ENCODE measurements around the gene CLSTN2. TPM values are rescaled to one million over a fixed set of nuclear protein-coding genes. Genes with fewer than 3 reads are reported as not detected.

CLSTN2 gene
- total and polyA plus RNA-seq, 2 of the 8 experiments (the other 6 are each of a cell fraction or from before 2014, with no cell fraction given): 0.39 to 0.52 TPM

GRCh38 chr3:140468407-140468806 is 533.4 kb downstream of the CLSTN2 start:
- Histone ChIP-seq H3K4me2 (ENCODE audit: insufficient read depth in 1 of 2, low read depth in 2 of 2, low read length in 2 of 2) (no peak overlapping the region), H4K91ac (replicated peaks; ENCODE audit: insufficient read length, low read length) (no peak overlapping the region), H3K9ac (replicated peaks in 1 of 4; ENCODE audit: extremely low read depth in 1 of 4, low read depth in 3 of 4, low read length in 3 of 4) (no peak overlapping the region), H2AFZ (ENCODE audit: low read length) (no peak overlapping the region), H3K27me3 (replicated peaks in 1 of 4; ENCODE audit: control insufficient read depth in 3 of 4, extremely low read depth in 1 of 4, insufficient read depth in 3 of 4, low read length in 3 of 4) (no peaks in the 10 kb centered on the region), H3K79me1 (ENCODE audit: low read depth, low read length) (no peaks in the 10 kb centered on the region), H2BK120ac (replicated peaks; ENCODE audit: low read depth, low read length) (no peak overlapping the region), H3K9me3 (ENCODE audit: insufficient read depth in 2 of 2, low read depth in 1 of 2, low read length in 1 of 2) (no peaks in the 10 kb centered on the region), H2AK5ac (ENCODE audit: low read depth, low read length) (no peak overlapping the region), H3K27ac (ENCODE audit: low read depth, low read length) (no peak overlapping the region), H3K14ac (ENCODE audit: insufficient read length) (no peak overlapping the region), H4K20me1 (replicated peaks in 1 of 2; ENCODE audit: control insufficient read depth in 1 of 2, insufficient read depth in 2 of 2, low read length in 2 of 2) (no peaks in the 10 kb centered on the region), H3K4ac (replicated peaks; ENCODE audit: insufficient read length, low read depth, low read length) (no peak overlapping the region), H2BK15ac (ENCODE audit: low read length) (no peak overlapping the region), H3K4me3 (ENCODE audit: extremely low read depth in 1 of 4, insufficient read depth in 2 of 4, low read depth in 3 of 4, low read length in 4 of 4) (no peak overlapping the region), H3K4me1 (replicated peaks in 1 of 4; ENCODE audit: control insufficient read depth in 3 of 4, insufficient read depth in 4 of 4, low read length in 3 of 4) (peaks cover 0 to 3% (median 2%) of the 10 kb centered on the region in 4 experiments; a peak in 3 of 7 replicates), H3K56ac (replicated peaks; ENCODE audit: insufficient read length, low read depth, low read length) (no peak overlapping the region), H2BK12ac (ENCODE audit: low read depth, low read length) (no peak overlapping the region), H3K18ac (ENCODE audit: extremely low read depth, low read length) (no peak overlapping the region; the same call in 1 of the 2 replicates), H2BK5ac (ENCODE audit: low read depth, low read length) (no peak overlapping the region), H4K8ac (ENCODE audit: extremely low read depth, insufficient read depth, low read length) (no peak overlapping the region), H2BK20ac (ENCODE audit: low read length) (no peak overlapping the region), H3K23ac (ENCODE audit: insufficient read length) (no peak overlapping the region), H3K36me3 (ENCODE audit: control insufficient read depth in 2 of 4, insufficient read depth in 4 of 4, low read length in 3 of 4) (no peaks in the 10 kb centered on the region), H3K79me2 (ENCODE audit: control insufficient read depth in 1 of 2, insufficient read depth in 2 of 2, low read length in 2 of 2) (no peaks in the 10 kb centered on the region), H4K5ac (ENCODE audit: insufficient read length, low read depth, low read length) (no peak overlapping the region), H3K23me2 (ENCODE audit: low read depth, low read length) (no peaks in the 10 kb centered on the region)
- FAIRE-seq (no peak), DNase-seq (ENCODE audit: low read depth in 1 of 2, low spot score in 2 of 2) (no peak)
- TF ChIP-seq ZNF274 (IDR thresholded peaks at IDR 0.05; ENCODE audit: borderline replicate concordance, extremely low read depth, low read length) (no peak), CEBPB (IDR thresholded peaks at IDR 0.05; ENCODE audit: low read depth, low read length) (0 out of 2 replicates have a peak, but pooled peaks have one; percentile 12)
- WGBS, 2 experiments (ENCODE audit: extremely low coverage in 1 of 2, insufficient coverage in 1 of 2, insufficient read length in 1 of 2, insufficient replicate concordance in 2 of 2, low coverage in 1 of 2, low lambda C conversion rate in 2 of 2, missing lambda C conversion rate in 1 of 2): 96% methylated on average over 7 of the region's 7 CpGs; no CpG with 5 or more reads in 1 of the 2 experiments
- ChIA-PET POLR2A (ENCODE audit: partially characterized antibody) (no interaction called here), CTCF (ENCODE audit: partially characterized antibody) (interaction anchor here (0.5 to 1.3 kb wide), 3 partner anchors 31 to 191 kb away, joined by 3 read pairs; no protein-coding TSS in a partner anchor)

Measured in H1 (cell line).